GM18867 (cell line): ENCODE measurements around the gene VENTX.
A peak's percentile ranks its signal among the peaks of the same experiment; 100 is the strongest.

Experiments used
- ATAC-seq: cut with Tn5 transposase; IDR thresholded peaks from one replicate; pipeline ENCODE4 v1.9.1; 2021; ENCODE audit warnings: mild to moderate bottlenecking, moderate library complexity; ENCODE audit not compliant: unreplicated experiment

The VENTX gene

GRCh38 chr10:133235265-133235855, 2.3 kb upstream of the VENTX start:
- ATAC-seq, result no peak

DNA sequence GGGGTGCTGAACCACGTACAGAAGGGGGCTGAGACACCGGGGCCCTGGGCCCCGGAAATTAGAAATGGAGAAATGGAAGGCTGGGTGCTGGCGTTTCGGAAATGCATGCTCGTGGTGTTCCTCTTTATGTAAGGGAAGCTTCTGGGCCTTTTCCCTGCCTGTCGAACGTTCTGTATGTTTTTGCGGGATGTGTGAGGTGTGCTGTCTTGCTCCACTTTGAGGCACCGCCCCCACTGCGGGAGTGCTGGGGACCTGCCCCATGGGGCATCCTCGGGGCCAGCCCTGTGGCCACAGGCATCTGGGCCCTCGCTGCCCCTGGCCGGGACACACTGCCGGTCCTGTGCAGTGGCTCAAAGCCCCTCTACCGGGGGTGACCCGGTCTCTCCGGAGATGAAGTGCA, 1.7 kb upstream of the VENTX start:
- no peak for ATAC-seq

- no peak for ATAC-seq
Observed at GRCh38 chr10:133236401-133237240, 1.0 kb upstream of the VENTX start.

- ATAC-seq, result no peak
Observed at GRCh38 chr10:133237241-133237587, 441 bp upstream of the VENTX start.

DNA sequence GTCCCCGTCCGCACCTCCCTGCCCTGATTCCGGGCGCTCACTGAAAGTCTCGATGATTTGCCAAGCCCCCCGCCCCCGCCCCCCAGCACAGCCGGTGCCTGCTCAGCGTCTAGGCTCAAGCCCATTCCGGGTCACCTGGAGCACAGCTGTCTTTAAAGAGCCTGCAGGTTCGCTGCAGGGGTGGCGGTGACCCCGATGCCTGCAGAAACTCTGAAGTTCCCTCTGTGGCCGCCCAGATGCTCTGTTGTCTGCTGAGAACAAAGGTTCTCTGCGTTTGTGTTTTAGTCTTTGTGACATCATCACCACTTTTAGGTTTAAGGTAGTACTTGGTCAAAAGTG, 780 bp downstream of the VENTX start:
- ATAC-seq, result no peak

DNA sequence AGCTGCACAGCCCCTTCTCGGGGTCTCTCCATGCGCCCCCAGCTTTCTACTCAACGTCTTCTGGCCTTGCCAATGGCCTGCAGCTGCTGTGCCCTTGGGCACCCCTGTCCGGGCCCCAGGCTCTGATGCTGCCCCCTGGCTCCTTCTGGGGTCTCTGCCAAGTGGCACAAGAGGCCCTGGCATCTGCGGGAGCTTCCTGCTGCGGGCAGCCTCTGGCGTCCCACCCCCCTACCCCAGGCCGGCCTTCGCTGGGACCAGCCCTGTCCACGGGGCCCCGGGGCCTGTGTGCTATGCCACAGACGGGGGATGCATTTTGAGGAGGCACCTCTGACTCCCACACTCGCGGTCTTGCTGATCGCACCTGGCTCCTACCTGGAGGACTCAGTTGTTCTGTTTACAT, 2.3 kb downstream of the VENTX start:
- ATAC-seq, result no peak

- ATAC-seq, result peak; percentile 60
Observed at GRCh38 chr10:133241501-133242205, 4.0 kb downstream of the VENTX start.

- no peak for ATAC-seq
Observed at GRCh38 chr10:133242611-133243356, 5.1 kb downstream of the VENTX start.

DNA sequence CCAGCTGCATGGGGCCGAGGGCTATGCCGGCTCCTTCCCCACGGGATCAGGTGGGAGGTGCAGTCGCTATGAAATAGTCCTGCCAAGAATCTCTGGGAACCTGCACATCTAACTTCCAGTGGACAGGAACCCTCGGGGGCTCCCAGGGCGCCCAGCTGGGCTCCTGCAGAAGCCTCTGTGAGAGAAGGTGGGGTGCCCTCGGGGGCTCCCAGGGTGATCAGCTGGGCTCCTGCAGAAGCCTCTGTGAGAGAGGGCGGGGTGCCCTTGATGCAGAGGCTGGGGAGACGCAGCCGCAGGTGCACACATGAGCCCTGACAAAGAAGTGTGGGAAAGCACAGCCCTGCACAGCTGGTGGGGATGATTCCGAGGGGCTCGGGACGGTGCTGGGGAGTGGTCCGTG, 5.9 kb downstream of the VENTX start:
- no peak for ATAC-seq

GRCh38 chr10:133245439-133246235, 8.0 kb downstream of the VENTX start:
- ATAC-seq, result no peak

DNA sequence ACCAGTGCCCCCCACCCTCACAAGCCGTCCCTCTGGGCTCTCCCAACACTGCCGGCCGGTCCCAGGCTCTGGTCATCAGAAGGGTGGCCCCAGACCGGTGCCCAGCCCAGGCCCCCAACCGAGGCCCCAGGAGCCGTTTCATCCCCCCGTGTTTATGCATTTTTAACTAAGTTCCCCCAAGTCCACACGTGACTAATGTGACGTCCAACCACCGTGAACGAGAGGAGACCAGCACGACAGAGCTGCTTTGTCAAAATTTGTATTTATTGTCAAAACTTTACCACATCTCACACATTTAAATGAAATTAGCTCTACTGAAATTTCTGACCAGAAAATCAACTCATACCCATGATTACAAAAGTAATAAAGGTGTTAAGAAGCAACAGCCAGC, 8.6 kb downstream of the VENTX start:
- no peak for ATAC-seq

DNA sequence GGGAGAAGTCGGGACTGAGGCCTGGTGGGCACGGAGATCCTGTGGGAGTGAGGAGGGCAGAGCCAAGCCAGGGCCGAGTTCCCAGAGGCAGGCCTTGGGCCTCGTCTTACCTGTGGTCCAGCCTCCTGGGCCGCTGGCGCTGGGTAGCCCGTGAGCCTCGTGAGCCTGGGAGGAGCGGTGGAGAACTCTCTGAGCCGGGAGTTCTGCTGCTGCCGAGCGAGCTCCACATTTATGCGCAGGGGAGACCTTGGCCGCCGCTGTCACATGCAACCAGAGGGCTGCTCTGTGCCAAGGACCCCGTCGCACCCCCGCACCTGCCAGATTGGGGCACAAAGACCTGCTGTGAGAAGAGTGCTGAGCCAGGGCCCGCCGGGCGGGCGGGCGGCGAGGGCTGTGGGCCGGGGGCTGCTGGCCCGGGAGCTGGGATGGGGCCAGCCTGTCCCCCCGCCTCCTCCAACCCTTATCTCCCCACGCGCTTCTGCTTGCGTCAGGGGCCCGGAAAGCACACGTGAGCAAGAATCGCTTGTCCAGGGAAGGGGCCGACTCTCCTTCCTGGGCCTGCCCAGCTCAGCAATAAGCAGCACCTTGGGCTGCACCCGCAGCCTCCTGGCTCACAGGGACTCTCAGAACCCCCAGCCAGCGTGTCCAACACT, 10.2 kb downstream of the VENTX start:
- no peak for ATAC-seq

DNA sequence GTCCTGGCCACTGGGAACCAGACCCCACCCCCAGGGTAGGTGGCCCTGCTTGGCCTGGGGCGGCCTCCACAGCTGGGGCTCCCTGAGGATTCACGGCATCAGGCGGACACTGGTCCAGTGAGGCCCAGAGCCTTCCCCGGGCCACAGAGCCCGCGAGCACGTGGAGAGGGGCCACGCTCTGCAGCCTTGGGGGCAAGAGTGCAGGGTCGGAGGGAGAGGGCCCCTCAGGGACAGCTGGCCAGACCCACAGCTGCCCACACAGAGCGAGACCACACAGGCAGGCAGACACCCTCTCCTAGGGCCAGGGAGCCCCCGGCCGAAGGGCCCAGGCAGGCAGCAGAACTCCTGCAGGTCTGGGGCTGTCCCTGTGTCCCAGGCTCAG, 10.7 kb downstream of the VENTX start:
- ATAC-seq, result no peak

- ATAC-seq, result no peak
Observed at GRCh38 chr10:133249094-133249780, 11.6 kb downstream of the VENTX start.

GRCh38 chr10:133249975-133250754, 12.5 kb downstream of the VENTX start:
- ATAC-seq, result no peak

DNA sequence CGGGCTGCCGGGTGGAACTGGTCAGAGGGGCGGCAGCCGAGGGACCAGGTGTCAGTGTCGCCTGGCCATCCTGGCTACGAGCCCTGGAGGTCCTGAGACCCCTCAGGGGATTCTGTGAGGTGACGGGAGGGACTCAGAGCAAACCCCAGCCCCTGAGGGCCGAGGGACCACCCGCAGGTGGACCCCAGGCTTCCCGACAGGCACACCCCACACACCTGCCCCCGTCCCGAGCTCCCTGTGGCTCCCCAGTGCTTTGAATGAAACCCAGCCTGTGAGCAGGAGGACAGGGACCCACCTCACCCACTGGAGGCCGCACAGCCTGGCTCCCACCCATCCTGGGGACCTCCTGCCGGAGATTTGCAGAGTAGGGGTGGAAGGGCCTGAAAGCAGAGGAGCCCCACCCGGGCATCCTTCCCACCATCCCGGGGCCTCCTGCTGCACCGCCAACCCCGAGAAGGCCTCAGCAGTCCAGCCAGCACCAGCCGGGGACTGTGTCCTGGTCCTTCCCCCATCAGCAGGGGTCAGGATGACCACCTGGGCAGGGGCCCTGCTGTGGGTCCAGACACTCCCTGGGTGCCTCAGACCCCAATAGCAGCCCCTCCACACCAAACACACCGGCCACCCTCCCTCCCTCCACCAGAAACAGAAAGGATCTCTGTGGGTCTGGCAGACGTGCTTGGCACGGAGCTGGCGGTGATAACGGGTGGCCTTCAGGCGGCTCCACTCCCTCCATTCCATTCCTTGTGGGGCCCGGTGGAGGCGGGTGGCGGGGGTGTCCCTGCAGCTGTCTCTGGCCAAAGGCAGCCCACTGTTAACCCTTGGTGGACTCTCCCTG, 13.9 kb downstream of the VENTX start:
- ATAC-seq, result no peak

GRCh38 chr10:133252223-133252552, 14.5 kb downstream of the VENTX start:
- ATAC-seq, result no peak

- no peak for ATAC-seq
Observed at GRCh38 chr10:133253361-133253955, 15.8 kb downstream of the VENTX start.
